ENCODE results near the gene DLG2.
A peak's percentile ranks its signal among the peaks of the same experiment; 100 is the strongest.

The DLG2 gene

DNA sequence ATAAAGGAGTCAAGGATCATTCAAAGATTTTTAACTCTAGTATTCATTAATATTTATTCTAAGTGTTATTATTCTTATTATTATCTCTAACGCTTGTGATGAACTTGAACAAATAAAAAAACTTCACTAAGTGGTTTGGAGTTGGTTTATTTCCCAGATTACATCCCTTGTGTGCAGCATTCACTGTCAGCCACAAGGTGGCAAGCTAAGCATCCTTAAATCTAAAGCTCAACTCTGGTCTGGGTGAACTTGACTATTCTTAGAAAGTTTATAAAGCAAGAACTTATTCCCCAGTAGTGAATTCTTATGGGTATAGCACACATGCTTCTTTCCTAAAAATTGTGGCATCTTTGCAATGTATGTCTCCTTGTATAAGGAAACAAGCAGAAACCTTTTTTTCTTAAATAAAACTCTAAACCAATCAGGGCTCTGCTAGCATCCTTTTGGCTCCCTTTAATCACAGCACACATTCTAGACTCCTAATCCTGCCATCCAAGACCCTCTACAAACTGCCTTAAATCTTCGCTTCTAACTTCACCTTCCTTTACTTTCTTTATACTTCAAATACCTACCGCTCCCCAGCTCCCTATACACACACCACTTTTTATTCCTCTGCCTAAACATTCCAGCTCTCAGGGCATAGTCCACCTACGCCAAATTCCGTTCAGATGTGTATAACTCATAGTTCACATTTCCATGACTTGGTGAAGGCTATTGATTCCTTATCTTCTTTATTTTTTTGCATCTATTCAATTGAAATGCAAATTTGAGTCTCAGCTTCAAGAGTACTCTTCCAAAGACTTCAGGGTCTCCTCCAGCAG is 1068.8 kb downstream of the DLG2 start:
- no peak overlapping the region for H3K27ac ChIP-seq
- TF ChIP-seq ZFX (IDR thresholded peaks at IDR 0.05; ENCODE audit: borderline replicate concordance) = no peak
- TF ChIP-seq, protein P1, sequence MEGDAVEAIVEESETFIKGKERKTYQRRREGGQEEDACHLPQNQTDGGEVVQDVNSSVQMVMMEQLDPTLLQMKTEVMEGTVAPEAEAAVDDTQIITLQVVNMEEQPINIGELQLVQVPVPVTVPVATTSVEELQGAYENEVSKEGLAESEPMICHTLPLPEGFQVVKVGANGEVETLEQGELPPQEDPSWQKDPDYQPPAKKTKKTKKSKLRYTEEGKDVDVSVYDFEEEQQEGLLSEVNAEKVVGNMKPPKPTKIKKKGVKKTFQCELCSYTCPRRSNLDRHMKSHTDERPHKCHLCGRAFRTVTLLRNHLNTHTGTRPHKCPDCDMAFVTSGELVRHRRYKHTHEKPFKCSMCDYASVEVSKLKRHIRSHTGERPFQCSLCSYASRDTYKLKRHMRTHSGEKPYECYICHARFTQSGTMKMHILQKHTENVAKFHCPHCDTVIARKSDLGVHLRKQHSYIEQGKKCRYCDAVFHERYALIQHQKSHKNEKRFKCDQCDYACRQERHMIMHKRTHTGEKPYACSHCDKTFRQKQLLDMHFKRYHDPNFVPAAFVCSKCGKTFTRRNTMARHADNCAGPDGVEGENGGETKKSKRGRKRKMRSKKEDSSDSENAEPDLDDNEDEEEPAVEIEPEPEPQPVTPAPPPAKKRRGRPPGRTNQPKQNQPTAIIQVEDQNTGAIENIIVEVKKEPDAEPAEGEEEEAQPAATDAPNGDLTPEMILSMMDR (IDR thresholded peaks at IDR 0.05) = peak; percentile 84

GRCh38 chr11:84552791-84553190 is 1074.4 kb downstream of the DLG2 start:
- no peak overlapping the region for H3K27ac ChIP-seq
- TF ChIP-seq ZFX (IDR thresholded peaks at IDR 0.05; ENCODE audit: borderline replicate concordance) = no peak
- TF ChIP-seq, protein P1 (IDR thresholded peaks at IDR 0.05) = no peak

- H3K27ac ChIP-seq = no peak overlapping the region
- TF ChIP-seq ZFX (IDR thresholded peaks at IDR 0.05; ENCODE audit: borderline replicate concordance) = no peak
- TF ChIP-seq, protein P1 (IDR thresholded peaks at IDR 0.05) = no peak
Measured at GRCh38 chr11:84549217-84549616, 1077.9 kb downstream of the DLG2 start.

DNA sequence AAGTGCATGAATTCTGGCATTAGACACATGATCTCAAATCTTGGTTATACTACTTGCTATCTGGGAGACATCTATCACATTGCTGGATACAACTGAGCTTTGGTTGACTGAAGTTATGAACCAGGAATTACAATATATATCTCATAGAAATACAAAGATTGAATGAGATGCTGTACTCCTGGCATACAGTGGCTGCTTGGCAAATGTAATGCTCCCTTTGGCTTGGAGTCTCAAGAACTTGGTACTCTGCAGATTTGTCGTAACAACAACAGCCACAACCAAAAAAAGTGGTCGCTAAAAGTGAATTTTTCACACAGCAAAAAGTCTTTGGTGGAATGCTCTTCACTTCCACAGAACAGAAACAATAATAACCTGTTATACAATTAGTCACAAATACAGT is 1082.6 kb downstream of the DLG2 start:
- no peak overlapping the region for H3K27ac ChIP-seq
- no peak for TF ChIP-seq ZFX (IDR thresholded peaks at IDR 0.05; ENCODE audit: borderline replicate concordance)
- TF ChIP-seq, protein P1 (IDR thresholded peaks at IDR 0.05) = no peak

GRCh38 chr11:84543367-84544159 is 1083.6 kb downstream of the DLG2 start:
- no peak overlapping the region for H3K27ac ChIP-seq
- TF ChIP-seq, protein P1 (IDR thresholded peaks at IDR 0.05) = peak; percentile 18; the same call in 1 of the 2 replicates
- TF ChIP-seq ZFX (IDR thresholded peaks at IDR 0.05; ENCODE audit: borderline replicate concordance) = no peak

DNA sequence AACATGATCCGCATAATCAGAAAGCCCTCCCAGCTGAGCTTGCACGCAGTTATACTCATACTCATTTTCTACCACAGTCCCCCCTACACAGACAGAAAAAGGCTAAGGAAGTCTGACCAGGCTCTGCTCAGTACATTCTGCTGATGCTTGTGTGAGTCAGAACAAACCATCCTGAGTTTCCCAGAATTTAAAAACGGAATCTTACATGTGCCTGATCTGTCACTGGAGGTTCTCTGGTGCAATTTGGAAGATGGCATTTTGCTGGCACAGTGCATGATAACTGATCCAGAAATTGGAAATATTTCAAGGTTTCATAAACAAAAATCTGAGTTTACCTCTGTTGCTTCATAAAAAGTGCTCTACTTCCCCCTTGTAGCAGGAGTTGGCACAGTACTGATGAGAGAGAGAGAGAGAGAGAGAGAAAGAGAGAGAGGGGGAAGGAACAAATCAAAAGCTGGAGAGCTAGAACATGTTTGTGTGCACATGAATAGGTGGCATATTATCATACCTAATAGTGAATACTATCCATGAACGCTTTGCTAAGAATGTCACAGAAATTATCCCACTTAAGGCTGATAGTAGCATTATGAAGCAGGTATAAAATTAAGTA is 1085.3 kb downstream of the DLG2 start:
- no peak overlapping the region for H3K27ac ChIP-seq
- TF ChIP-seq, protein P1 (IDR thresholded peaks at IDR 0.05) = no peak
- TF ChIP-seq ZFX (IDR thresholded peaks at IDR 0.05; ENCODE audit: borderline replicate concordance) = no peak

All from 22Rv1 (cell line).